OCI-LY1 (cell line): ENCODE results near the gene HUNK.

Experiments
- EZH2 ChIP-seq: fragments of 200-600 bp; sonication (generic), shearing (Covaris generic); IDR thresholded peaks from 2 replicates; pipeline ENCODE4 v1.8.0; 2017; ENCODE audit warnings: borderline replicate concordance, mixed run types, mild to moderate bottlenecking, antibody characterized with exemption, low read length, moderate library complexity, mixed read lengths
- TF ChIP-seq, protein P1 (sequence below): fragments of 200-600 bp; sonication (generic), shearing (Covaris generic); IDR thresholded peaks from 2 replicates; pipeline ENCODE4 v1.5.1; 2017; ENCODE audit warnings: mild to moderate bottlenecking, antibody characterized with exemption, low read length, moderate library complexity, mixed read lengths

DNA sequence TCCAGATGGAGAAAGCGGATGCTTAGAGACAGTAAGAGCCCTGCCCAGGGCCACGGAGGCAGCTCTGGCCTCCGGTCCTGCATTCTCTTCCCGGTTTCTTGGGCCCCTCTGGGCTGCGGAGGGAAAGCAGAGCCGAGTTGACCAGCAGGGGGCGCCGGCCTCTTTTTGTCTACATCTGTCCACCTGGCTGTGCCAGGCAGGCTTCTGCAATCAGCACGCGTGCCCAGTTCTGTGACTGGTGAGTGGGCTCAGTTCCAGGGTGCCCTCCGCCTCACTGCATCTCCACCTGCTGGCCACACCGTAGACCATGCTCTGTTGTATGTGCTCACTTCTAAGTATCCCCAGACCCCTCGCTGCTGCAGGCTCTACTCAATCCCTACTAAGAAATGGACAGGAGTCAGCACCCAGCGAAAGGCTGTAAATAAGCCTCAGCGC lies 6.7 kb upstream of the HUNK start:
- TF ChIP-seq, protein P1, sequence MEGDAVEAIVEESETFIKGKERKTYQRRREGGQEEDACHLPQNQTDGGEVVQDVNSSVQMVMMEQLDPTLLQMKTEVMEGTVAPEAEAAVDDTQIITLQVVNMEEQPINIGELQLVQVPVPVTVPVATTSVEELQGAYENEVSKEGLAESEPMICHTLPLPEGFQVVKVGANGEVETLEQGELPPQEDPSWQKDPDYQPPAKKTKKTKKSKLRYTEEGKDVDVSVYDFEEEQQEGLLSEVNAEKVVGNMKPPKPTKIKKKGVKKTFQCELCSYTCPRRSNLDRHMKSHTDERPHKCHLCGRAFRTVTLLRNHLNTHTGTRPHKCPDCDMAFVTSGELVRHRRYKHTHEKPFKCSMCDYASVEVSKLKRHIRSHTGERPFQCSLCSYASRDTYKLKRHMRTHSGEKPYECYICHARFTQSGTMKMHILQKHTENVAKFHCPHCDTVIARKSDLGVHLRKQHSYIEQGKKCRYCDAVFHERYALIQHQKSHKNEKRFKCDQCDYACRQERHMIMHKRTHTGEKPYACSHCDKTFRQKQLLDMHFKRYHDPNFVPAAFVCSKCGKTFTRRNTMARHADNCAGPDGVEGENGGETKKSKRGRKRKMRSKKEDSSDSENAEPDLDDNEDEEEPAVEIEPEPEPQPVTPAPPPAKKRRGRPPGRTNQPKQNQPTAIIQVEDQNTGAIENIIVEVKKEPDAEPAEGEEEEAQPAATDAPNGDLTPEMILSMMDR, result peak; percentile 83
- no peak for TF ChIP-seq EZH2
